ENCODE measurements around the gene RFC4. TPM values are rescaled to one million over a fixed set of nuclear protein-coding genes. Genes with fewer than 3 reads are reported as not detected.
A peak's percentile ranks its signal among the peaks of the same experiment; 100 is the strongest.
"Not testable (repeated sequence)": the region's sequence is repeated elsewhere in the genome, so short reads cannot be mapped to it uniquely, and the experiment has no call there.

The RFC4 gene
- total RNA-seq, 1 donor from 2014 or later: 36.3 TPM

- Mint-ChIP-seq H3K36me3 (ENCODE audit: unreplicated experiment) (no peaks in the 10 kb centered on the region), H3K27me3 (ENCODE audit: unreplicated experiment) (peaks cover 7% of the 10 kb centered on the region), H3K9me3 (ENCODE audit: unreplicated experiment) (peaks cover 8% of the 10 kb centered on the region), H3K27ac (ENCODE audit: unreplicated experiment) (no peak overlapping the region), H3K4me1 (ENCODE audit: low read depth, unreplicated experiment) (peaks cover 18% of the 10 kb centered on the region), H3K4me3 (ENCODE audit: unreplicated experiment) (peak overlapping the region; percentile 64)
- DNase-seq: peak; percentile 56
- TF ChIP-seq CTCF (IDR thresholded peaks at IDR 0.05; ENCODE audit: partially characterized antibody, unreplicated experiment): no peak
Measured at GRCh38 chr3:186825294-186825821, 19.1 kb upstream of the RFC4 start.

GRCh38 chr3:186824430-186825139, 18.3 kb upstream of the RFC4 start:
- peaks cover 18% of the 10 kb centered on the region for H3K4me1 Mint-ChIP-seq (ENCODE audit: low read depth, unreplicated experiment)
- peaks cover 7% of the 10 kb centered on the region for H3K27me3 Mint-ChIP-seq (ENCODE audit: unreplicated experiment)
- H3K9me3 Mint-ChIP-seq (ENCODE audit: unreplicated experiment): peaks cover 5% of the 10 kb centered on the region
- H3K4me3 Mint-ChIP-seq (ENCODE audit: unreplicated experiment): peak overlapping the region; percentile 52
- DNase-seq: peak; percentile 28
- no peak overlapping the region for H3K27ac Mint-ChIP-seq (ENCODE audit: unreplicated experiment)
- no peaks in the 10 kb centered on the region for H3K36me3 Mint-ChIP-seq (ENCODE audit: unreplicated experiment)
- no peak for TF ChIP-seq CTCF (IDR thresholded peaks at IDR 0.05; ENCODE audit: partially characterized antibody, unreplicated experiment)

- DNase-seq: no peak
- Mint-ChIP-seq H3K9me3 (ENCODE audit: unreplicated experiment) (peaks cover 3% of the 10 kb centered on the region), H3K36me3 (ENCODE audit: unreplicated experiment) (no peaks in the 10 kb centered on the region), H3K27me3 (ENCODE audit: unreplicated experiment) (peaks cover 6% of the 10 kb centered on the region), H3K27ac (ENCODE audit: unreplicated experiment) (no peak overlapping the region), H3K4me1 (ENCODE audit: low read depth, unreplicated experiment) (peaks cover 21% of the 10 kb centered on the region), H3K4me3 (ENCODE audit: unreplicated experiment) (no peak overlapping the region)
- no peak for TF ChIP-seq CTCF (IDR thresholded peaks at IDR 0.05; ENCODE audit: partially characterized antibody, unreplicated experiment)
Measured at GRCh38 chr3:186823386-186823785, 17.1 kb upstream of the RFC4 start.

- peaks cover 27% of the 10 kb centered on the region for H3K4me1 Mint-ChIP-seq (ENCODE audit: low read depth, unreplicated experiment)
- not testable (repeated sequence) for H3K36me3 Mint-ChIP-seq (ENCODE audit: unreplicated experiment); H3K27ac Mint-ChIP-seq (ENCODE audit: unreplicated experiment); H3K9me3 Mint-ChIP-seq (ENCODE audit: unreplicated experiment); DNase-seq; H3K4me3 Mint-ChIP-seq (ENCODE audit: unreplicated experiment); H3K27me3 Mint-ChIP-seq (ENCODE audit: unreplicated experiment)
Measured at GRCh38 chr3:186822388-186822759, 16.1 kb upstream of the RFC4 start.

- peaks cover 4% of the 10 kb centered on the region for H3K27me3 Mint-ChIP-seq (ENCODE audit: unreplicated experiment)
Measured at GRCh38 chr3:186821429-186822387, 15.4 kb upstream of the RFC4 start.

More at GRCh38 chr3:186821429-186822387, 15.4 kb upstream of the RFC4 start:
- no peak for DNase-seq
- H3K4me1 Mint-ChIP-seq (ENCODE audit: low read depth, unreplicated experiment): peaks cover 27% of the 10 kb centered on the region
- H3K27ac Mint-ChIP-seq (ENCODE audit: unreplicated experiment): no peak overlapping the region
- TF ChIP-seq CTCF (IDR thresholded peaks at IDR 0.05; ENCODE audit: partially characterized antibody, unreplicated experiment): peak; percentile 69
- H3K36me3 Mint-ChIP-seq (ENCODE audit: unreplicated experiment): no peaks in the 10 kb centered on the region
- H3K4me3 Mint-ChIP-seq (ENCODE audit: unreplicated experiment): no peak overlapping the region
- H3K9me3 Mint-ChIP-seq (ENCODE audit: unreplicated experiment): peaks cover 1% of the 10 kb centered on the region

All from glutamatergic neuron (in vitro differentiated cells).